K562 (cell line): ENCODE data around the gene GPD1L.

ENCODE experiments used
- POLR2AphosphoS5 ChIP-seq: IDR thresholded peaks from 2 replicates; pipeline ENCODE4 v1.6.1; 2011; ENCODE audit warnings: mild to moderate bottlenecking, low read depth, low read length, moderate library complexity; ENCODE audit not compliant: control insufficient read depth, insufficient read depth
- ZNF274 ChIP-seq: IDR thresholded peaks from 2 replicates; pipeline ENCODE4 v1.6.1; 2011; ENCODE audit warnings: low read depth, mild to moderate bottlenecking, low read length, moderate library complexity, borderline replicate concordance
- TF ChIP-seq, protein P1 (sequence below), 2 experiments: fragments of 450-650 bp; formaldehyde crosslinking in 1 of 2; IDR thresholded peaks; 2 replicates each; pipeline versions ENCODE4 v1.4.0 to v1.6.1; 2014 to 2020; ENCODE audit warnings: mild to moderate bottlenecking in 2 of 2, borderline replicate concordance in 1 of 2, low read depth in 1 of 2

- TF ChIP-seq POLR2AphosphoS5 (no peak), ZNF274 (no peak)
- TF ChIP-seq, protein P1, sequence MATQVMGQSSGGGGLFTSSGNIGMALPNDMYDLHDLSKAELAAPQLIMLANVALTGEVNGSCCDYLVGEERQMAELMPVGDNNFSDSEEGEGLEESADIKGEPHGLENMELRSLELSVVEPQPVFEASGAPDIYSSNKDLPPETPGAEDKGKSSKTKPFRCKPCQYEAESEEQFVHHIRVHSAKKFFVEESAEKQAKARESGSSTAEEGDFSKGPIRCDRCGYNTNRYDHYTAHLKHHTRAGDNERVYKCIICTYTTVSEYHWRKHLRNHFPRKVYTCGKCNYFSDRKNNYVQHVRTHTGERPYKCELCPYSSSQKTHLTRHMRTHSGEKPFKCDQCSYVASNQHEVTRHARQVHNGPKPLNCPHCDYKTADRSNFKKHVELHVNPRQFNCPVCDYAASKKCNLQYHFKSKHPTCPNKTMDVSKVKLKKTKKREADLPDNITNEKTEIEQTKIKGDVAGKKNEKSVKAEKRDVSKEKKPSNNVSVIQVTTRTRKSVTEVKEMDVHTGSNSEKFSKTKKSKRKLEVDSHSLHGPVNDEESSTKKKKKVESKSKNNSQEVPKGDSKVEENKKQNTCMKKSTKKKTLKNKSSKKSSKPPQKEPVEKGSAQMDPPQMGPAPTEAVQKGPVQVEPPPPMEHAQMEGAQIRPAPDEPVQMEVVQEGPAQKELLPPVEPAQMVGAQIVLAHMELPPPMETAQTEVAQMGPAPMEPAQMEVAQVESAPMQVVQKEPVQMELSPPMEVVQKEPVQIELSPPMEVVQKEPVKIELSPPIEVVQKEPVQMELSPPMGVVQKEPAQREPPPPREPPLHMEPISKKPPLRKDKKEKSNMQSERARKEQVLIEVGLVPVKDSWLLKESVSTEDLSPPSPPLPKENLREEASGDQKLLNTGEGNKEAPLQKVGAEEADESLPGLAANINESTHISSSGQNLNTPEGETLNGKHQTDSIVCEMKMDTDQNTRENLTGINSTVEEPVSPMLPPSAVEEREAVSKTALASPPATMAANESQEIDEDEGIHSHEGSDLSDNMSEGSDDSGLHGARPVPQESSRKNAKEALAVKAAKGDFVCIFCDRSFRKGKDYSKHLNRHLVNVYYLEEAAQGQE (IDR thresholded peaks at IDR 0.05; ENCODE audit: borderline replicate concordance), result no peak
- TF ChIP-seq, protein P1 (CRISPR knock-in tag; IDR thresholded peaks at IDR 0.05; ENCODE audit: low read depth), result no peak
These were observed 20.0 kb downstream of the GPD1L start for GRCh38 chr3:32126305-32127015.
